Mammary epithelial cell (primary cell): ENCODE results near the gene CAT.

Experiments used
- CTCF ChIP-seq, 2 donors: IDR thresholded peaks in 1 of 2; conservative IDR thresholded peaks in 1 of 2; 2 replicates each; pipeline ENCODE4 v1.5.1; 2011 to 2012; ENCODE audit warnings: inconsistent platforms in 2 of 2, low read length in 2 of 2, mild to moderate bottlenecking in 2 of 2, control low read depth in 1 of 2, low read depth in 1 of 2; ENCODE audit not compliant: insufficient read depth in 1 of 2; ENCODE audit errors: extremely low read depth in 1 of 2
- EZH2 ChIP-seq: IDR thresholded peaks from 2 replicates; pipeline ENCODE4 v1.6.1; 2012; ENCODE audit warnings: low read length, inconsistent platforms, borderline replicate concordance

- TF ChIP-seq CTCF (conservative IDR thresholded peaks at IDR 0.05 in 1 of 2, IDR thresholded peaks at IDR 0.05 in 1 of 2; ENCODE audit: extremely low read depth in 1 of 2, insufficient read depth in 1 of 2, low read depth in 1 of 2, low read length in 2 of 2) (no peak), EZH2 (no peak)
Measured at GRCh38 chr11:34476849-34477248, 38.1 kb downstream of the CAT start.
